ENCODE measurements around the gene TSHZ2. TPM values are rescaled to one million over a fixed set of nuclear protein-coding genes. Genes with fewer than 3 reads are reported as not detected.

The TSHZ2 gene
- total RNA-seq, 1 donor from 2014 or later: 12.6 TPM

DNA sequence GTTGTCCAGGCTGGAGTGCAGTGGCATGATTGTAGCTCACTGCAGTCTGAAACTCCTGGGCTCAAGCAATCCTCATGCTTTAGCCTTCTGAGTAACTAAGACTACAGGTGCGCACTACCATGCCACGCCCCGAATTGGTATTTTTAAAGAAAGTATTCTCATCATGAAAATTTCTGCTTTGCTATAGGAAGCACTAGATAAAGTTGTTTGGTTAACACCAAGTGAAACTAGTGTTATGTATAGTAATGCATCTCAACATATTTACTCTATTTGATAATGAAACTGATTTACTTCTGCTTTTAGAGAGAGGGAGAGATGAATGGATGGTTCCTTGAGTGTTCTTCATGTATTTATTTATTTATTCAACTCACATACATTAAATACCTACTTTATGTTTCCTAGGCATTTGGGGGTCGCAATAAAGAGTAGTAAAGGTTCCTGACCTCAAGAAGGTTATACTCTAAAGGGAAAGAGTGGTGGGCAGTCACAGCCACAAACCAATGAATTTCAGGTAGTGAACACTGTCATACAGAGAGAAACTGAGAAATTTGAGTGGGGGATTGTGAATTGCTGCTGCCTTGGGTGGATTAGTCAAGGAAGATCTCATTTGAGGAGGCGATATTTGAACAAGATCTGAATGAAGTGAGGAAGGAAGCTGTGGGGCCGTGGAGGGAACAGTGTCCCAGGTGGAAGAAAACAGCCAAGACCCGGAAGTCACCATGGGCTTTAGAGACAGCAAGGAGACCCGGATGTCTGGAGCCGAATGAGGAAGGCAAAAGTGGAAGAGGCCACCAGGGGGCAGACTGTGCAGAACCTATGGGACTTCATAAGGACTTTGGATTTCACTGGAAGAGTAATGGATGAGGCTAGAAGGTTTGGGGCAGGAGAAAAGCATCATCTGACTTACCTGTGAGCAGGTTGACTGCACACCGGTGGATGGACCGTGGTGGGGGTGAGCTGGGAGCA lies 185.6 kb downstream of the TSHZ2 start:
- Histone ChIP-seq H3K27me3 (ENCODE audit: low read depth) (no peaks in the 10 kb centered on the region), H3K27ac (no peak overlapping the region), H3K4me3 (no peak overlapping the region), H3K4me1 (no peaks in the 10 kb centered on the region), H3K36me3 (no peaks in the 10 kb centered on the region), H3K9me3 (no peaks in the 10 kb centered on the region)
- DNase-seq (peak; percentile 54), ATAC-seq (peak in 1 of 2 donors; percentile 42)
- intact Hi-C loops (cut with DNase I): no loop called here
- TF ChIP-seq, protein P1, sequence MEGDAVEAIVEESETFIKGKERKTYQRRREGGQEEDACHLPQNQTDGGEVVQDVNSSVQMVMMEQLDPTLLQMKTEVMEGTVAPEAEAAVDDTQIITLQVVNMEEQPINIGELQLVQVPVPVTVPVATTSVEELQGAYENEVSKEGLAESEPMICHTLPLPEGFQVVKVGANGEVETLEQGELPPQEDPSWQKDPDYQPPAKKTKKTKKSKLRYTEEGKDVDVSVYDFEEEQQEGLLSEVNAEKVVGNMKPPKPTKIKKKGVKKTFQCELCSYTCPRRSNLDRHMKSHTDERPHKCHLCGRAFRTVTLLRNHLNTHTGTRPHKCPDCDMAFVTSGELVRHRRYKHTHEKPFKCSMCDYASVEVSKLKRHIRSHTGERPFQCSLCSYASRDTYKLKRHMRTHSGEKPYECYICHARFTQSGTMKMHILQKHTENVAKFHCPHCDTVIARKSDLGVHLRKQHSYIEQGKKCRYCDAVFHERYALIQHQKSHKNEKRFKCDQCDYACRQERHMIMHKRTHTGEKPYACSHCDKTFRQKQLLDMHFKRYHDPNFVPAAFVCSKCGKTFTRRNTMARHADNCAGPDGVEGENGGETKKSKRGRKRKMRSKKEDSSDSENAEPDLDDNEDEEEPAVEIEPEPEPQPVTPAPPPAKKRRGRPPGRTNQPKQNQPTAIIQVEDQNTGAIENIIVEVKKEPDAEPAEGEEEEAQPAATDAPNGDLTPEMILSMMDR (IDR thresholded peaks at IDR 0.05): peak; percentile 53

DNA sequence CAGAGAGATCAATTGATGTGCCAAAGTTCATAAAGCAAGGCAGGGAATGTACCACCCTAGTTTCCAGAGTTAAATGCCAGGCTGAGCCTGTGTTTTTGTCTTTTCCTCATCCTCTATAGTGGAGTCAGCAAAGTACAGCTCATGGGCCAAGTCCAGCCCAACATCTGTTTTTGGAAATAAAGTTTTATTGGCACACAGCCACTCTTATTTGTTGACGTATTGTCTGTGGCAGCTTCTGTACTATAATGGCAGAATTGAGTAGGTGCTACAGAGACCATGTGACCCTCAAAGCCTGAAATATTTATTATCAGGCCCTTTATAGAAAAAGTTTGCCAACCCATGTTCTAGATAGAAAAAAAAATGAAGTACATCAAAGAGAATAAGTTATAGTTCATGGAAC lies 187.0 kb downstream of the TSHZ2 start:
- TF ChIP-seq, protein P1 (IDR thresholded peaks at IDR 0.05): no peak
- no peaks in the 10 kb centered on the region for H3K27me3 ChIP-seq (ENCODE audit: low read depth)
- no peak overlapping the region for H3K27ac ChIP-seq
- H3K4me3 ChIP-seq: no peak overlapping the region
- H3K9me3 ChIP-seq: no peaks in the 10 kb centered on the region
- intact Hi-C loops (cut with DNase I): no loop called here
- ATAC-seq (no peak), DNase-seq (no peak)
- H3K4me1 ChIP-seq: no peaks in the 10 kb centered on the region
- H3K36me3 ChIP-seq: no peaks in the 10 kb centered on the region

DNA sequence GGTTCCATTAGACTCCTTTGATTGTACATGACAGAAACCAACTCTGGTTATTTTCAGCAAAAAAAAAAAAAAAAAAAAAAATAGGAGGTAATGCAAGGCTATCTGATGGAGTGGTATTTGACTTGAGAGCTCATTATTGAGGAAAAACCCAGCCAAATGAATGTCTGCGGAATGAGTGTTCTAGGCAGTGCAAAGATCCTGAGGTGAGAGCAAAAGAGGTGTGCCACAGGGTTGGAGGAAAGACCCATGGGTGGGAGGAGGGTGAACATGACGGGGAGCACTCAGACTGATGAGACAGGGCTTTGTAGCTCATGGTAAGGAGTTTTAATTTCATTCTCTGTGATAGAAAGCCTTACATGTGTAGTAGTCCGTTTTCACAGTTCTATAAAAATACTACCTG lies 188.9 kb downstream of the TSHZ2 start:
- no peaks in the 10 kb centered on the region for H3K27me3 ChIP-seq (ENCODE audit: low read depth)
- no peak overlapping the region for H3K27ac ChIP-seq
- no peaks in the 10 kb centered on the region for H3K9me3 ChIP-seq
- H3K4me1 ChIP-seq: no peaks in the 10 kb centered on the region
- H3K36me3 ChIP-seq: no peaks in the 10 kb centered on the region
- no peak overlapping the region for H3K4me3 ChIP-seq
- TF ChIP-seq, protein P1 (IDR thresholded peaks at IDR 0.05): no peak
- intact Hi-C loops (cut with DNase I): no loop called here
- DNase-seq (no peak), ATAC-seq (no peak)

DNA sequence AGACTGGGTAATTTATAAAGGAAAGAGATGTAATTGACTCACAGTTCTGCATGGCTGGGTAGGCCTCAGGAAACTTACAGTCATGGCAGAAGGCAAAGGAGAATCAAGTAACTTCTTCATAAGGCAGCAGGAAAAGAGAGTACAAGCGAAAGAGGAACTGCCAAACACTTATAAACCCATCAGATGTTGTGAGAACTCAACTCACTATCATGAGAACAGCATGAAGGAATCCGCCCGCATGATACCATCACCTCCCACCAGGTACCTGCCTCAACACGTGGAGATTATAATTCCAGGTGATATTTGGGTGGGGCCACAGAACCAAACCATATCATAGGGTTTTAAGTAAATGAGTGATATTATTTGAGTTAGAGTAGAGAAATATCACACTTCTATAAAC lies 189.3 kb downstream of the TSHZ2 start:
- Histone ChIP-seq H3K27me3 (ENCODE audit: low read depth) (no peaks in the 10 kb centered on the region), H3K9me3 (no peaks in the 10 kb centered on the region), H3K4me1 (no peaks in the 10 kb centered on the region), H3K27ac (no peak overlapping the region), H3K36me3 (no peaks in the 10 kb centered on the region), H3K4me3 (no peak overlapping the region)
- TF ChIP-seq, protein P1 (IDR thresholded peaks at IDR 0.05): no peak
- intact Hi-C loops (cut with DNase I): no loop called here
- no peak for DNase-seq
- no peak for ATAC-seq

DNA sequence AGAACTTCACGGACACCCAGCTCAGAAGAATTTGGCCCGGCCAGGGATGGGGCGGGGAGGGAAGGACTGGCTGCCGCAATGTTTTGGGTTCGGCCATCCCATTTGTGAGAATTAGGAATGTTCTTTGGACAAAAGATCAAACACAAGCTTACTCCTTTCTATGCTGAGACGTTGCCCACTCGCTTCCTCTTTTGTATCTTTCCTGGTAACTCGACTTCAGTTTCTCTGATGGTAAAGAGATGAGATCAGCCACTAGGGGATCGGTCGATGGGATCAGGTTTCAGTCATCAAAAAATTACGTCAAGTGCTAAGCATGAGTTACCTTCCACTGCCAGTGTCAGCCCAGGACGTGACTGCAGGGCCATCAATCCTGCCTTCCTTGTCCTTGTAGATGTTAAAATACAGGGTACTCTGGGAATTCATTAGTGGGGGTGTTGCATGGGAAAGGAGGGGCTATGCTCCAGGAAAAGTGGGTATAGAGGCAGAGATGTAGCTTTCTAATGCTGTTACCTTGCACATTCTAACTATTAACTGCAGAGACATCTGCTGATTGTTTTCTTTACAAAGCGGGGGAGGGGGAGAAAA lies 190.2 kb downstream of the TSHZ2 start:
- Histone ChIP-seq H3K27ac (no peak overlapping the region), H3K36me3 (no peaks in the 10 kb centered on the region), H3K9me3 (no peaks in the 10 kb centered on the region), H3K27me3 (ENCODE audit: low read depth) (no peaks in the 10 kb centered on the region), H3K4me1 (no peaks in the 10 kb centered on the region), H3K4me3 (no peak overlapping the region)
- DNase-seq (no peak), ATAC-seq (no peak)
- intact Hi-C loops (cut with DNase I): no loop called here
- TF ChIP-seq, protein P1 (IDR thresholded peaks at IDR 0.05): no peak
